Adrenal gland (tissue), 12 donors: ENCODE data around the gene RUVBL1. TPM values are rescaled to one million over a fixed set of nuclear protein-coding genes. Genes with fewer than 3 reads are reported as not detected.
A peak's percentile ranks its signal among the peaks of the same experiment; 100 is the strongest.

Experiments used
- DNase-seq, 7 donors: peaks; one replicate each; pipeline ENCODE4 v3.0.0-alpha.2; 2019 to 2020
- H3K27ac ChIP-seq, 5 donors: fragments of 200-600 bp; sonication (generic) in 4 of 5; 1 replicate in 3 of 5; 2 replicates in 2 of 5; pipeline versions ENCODE4 v1.5.1 to v1.8.0; 2016 to 2020; ENCODE audit warnings: mild to moderate bottlenecking in 1 of 5
- H3K27me3 ChIP-seq: fragments of 200-600 bp; 2 replicates; pipeline ENCODE4 v1.8.0; 2021
- H3K36me3 ChIP-seq, 2 donors: fragments of 200-600 bp; replicated peaks in 1 of 2; 1 replicate in 1 of 2; 2 replicates in 1 of 2; pipeline versions ENCODE4 v1.5.1 to v1.8.0; 2018 to 2022
- H3K4me1 ChIP-seq, 2 donors: fragments of 200-600 bp; replicated peaks in 1 of 2; 1 replicate in 1 of 2; 2 replicates in 1 of 2; pipeline versions ENCODE4 v1.5.1 to v1.8.0; 2018 to 2021
- H3K4me3 ChIP-seq, 4 donors: fragments of 200-600 bp; sonication (generic) in 3 of 4; one replicate each; pipeline ENCODE4 v1.5.1; 2016 to 2018
- H3K9me3 ChIP-seq, 3 donors: fragments of 200-600 bp; sonication (generic) in 1 of 3; replicated peaks in 1 of 3; 1 replicate in 2 of 3; 2 replicates in 1 of 3; pipeline versions ENCODE4 v1.5.1 to v1.8.0; 2016 to 2021
- CTCF ChIP-seq, 6 experiments: fragments of 450-650 bp in 4 of 6; fragments of 200-600 bp in 2 of 6; sonication (generic) in 1 of 6; IDR thresholded peaks; 1 replicate in 5 of 6; 2 replicates in 1 of 6; pipeline versions ENCODE4 v1.5.1 to v1.8.0; 2016 to 2021; ENCODE audit warnings: antibody characterized with exemption in 6 of 6, mild to moderate bottlenecking in 2 of 6, moderate library complexity in 1 of 6
- POLR2A ChIP-seq, 2 donors: fragments of 450-650 bp; IDR thresholded peaks; one replicate each; pipeline ENCODE4 v1.6.1; 2017; ENCODE audit warnings: antibody characterized with exemption in 2 of 2, mild to moderate bottlenecking in 2 of 2, moderate library complexity in 1 of 2
- WGBS, 4 donors: extraction: QIAGEN DNeasy Blood & Tissue Kit in 2 of 4; methylation state at CpG; one replicate each; pipeline versions ENCODE4 v1.1.5 to v1.1.7; 2013 to 2017; 5-methylcytosine and 5-hydroxymethylcytosine counted together
- intact Hi-C, 2 donors: fragments of 100-400 bp; cut with DNase I; formaldehyde crosslinking; loops; one replicate each; pipeline versions ENCODE4 v1.14.1 to v1.15.0; 2022 to 2023
- polyA plus RNA-seq, 3 donors: library from polyadenylated mRNA; stranded (reverse); fragments of 200-250 nt in 2 of 3; fragments of 350-450 nt in 1 of 3; fragmentation: Illumina TruSeq in 1 of 3; extraction: RNeasy Lipid Tissue Mini Kit (QIAGEN cat#74804) in 1 of 3; gene quantifications; one replicate each; pipeline ENCODE4 v1.2.3, GENCODE V29; 2013 to 2014
- total RNA-seq, 9 donors: library from RNA; depleted of rRNA in 4 of 9; stranded (reverse); fragments of >200 nt in 4 of 9; fragments of 120-200 nt in 1 of 9; fragmentation: NEBNext Ultra II Directional in 1 of 9; extraction: Animal tissue kit (Norgen Biotek cat#: 25700) in 1 of 9; gene quantifications; one replicate each; pipeline versions ENCODE4 v1.1.0 to v1.2.4, GENCODE V29; 2013 to 2023
- donor health status: healthy with polysubstance abuse.
- donor health status: Bipolar disorder and iron deficiency.
- donor health status: DM: yes; HTN: yes; CAD: no.
- donor health status: DM: no; HTN: no; CAD: no.
- donor health status: DM: no; HTN: no; CAD: no.
- donor health status: DM: yes; HTN: yes; CAD: no.

RUVBL1 gene
- total and polyA plus RNA-seq, 12 donors, result 7.9 to 57.3 (median 25.4) TPM

- 76 to 87% (median 86%) methylated on average over 5 to 11 of the region's 11 CpGs for WGBS, 4 donors
- H3K9me3 ChIP-seq, result no peaks in the 10 kb centered on the region
- intact Hi-C loops, result loop anchor here (10.0 kb wide), 2 partner anchors 63 to 1073 kb away; no protein-coding TSS in a partner anchor
- H3K4me3 ChIP-seq, result no peak overlapping the region
- no peaks in the 10 kb centered on the region for H3K27me3 ChIP-seq
- no peak for TF ChIP-seq POLR2A (IDR thresholded peaks at IDR 0.05)
- no peak for TF ChIP-seq CTCF (IDR thresholded peaks at IDR 0.05)
- peaks cover 0 to 61% of the 10 kb centered on the region in 2 donors for H3K36me3 ChIP-seq
- no peak overlapping the region for H3K27ac ChIP-seq
- DNase-seq, result peak in 1 of 7 donors; percentile 18
- peaks cover 4 to 14% of the 10 kb centered on the region in 2 donors for H3K4me1 ChIP-seq
Observed at GRCh38 chr3:128071771-128072453, 51.7 kb downstream of the RUVBL1 start.

DNA sequence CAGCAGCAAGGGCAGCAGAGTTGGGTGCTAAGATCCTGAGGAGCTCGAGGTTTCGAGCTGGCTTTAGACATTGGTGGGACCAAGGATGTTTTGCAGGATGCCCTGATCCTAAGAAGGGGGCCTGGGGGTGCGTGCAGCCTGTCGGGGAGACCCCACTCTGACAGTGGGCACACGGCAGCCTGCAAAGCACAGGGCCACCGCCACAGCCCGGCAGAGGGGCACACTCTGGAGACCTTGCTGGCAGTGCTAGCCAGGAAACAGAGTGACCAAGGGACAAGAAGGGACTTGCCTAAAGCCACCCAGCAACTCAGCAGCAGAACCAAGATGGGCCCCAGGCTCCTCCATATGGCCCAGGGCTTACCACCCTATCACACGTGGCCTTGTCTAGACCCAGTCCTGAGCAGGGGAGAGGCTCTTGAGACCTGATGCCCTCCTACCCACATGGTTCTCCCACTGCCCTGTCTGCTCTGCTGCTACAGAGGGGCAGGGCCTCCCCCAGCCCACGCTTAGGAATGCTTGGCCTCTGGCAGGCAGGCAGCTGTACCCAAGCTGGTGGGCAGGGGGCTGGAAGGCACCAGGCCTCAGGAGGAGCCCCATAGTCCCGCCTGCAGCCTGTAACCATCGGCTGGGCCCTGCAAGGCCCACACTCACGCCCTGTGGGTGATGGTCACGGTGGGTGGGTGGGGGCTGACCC, 52.6 kb downstream of the RUVBL1 start:
- intact Hi-C loops, result loop anchor here (10.0 kb wide), 2 partner anchors 64 to 1074 kb away; no protein-coding TSS in a partner anchor
- WGBS, 4 donors, result 70 to 86% (median 85%) methylated on average over 6 to 13 of the region's 13 CpGs
- TF ChIP-seq CTCF (IDR thresholded peaks at IDR 0.05) (no peak), POLR2A (IDR thresholded peaks at IDR 0.05) (no peak)
- peaks cover 0 to 70% of the 10 kb centered on the region in 2 donors for H3K36me3 ChIP-seq
- no peaks in the 10 kb centered on the region for H3K9me3 ChIP-seq
- peak in 3 of 7 donors; percentile 14 to 48 (median 19) for DNase-seq
- H3K27ac ChIP-seq, result peak overlapping the region in 1 of 5 donors; percentile 15
- H3K4me3 ChIP-seq, result no peak overlapping the region
- no peaks in the 10 kb centered on the region for H3K27me3 ChIP-seq
- peaks cover 3 to 12% of the 10 kb centered on the region in 2 donors for H3K4me1 ChIP-seq

DNA sequence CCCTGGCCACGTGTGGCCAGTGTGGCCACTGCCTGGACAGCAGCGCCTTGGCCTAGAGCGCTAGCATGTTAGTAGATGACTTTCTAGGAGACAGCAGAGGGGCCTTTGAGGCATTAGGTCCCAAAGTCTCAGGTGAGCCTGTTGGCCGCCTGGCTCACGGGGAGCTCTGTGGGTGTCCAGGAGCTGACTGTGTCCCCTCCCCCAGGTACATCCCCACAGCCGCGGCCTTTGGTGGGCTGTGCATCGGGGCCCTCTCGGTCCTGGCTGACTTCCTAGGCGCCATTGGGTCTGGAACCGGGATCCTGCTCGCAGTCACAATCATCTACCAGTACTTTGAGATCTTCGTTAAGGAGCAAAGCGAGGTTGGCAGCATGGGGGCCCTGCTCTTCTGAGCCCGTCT, 54.3 kb downstream of the RUVBL1 start:
- Histone ChIP-seq H3K4me3 (no peak overlapping the region), H3K9me3 (no peaks in the 10 kb centered on the region), H3K27ac (no peak overlapping the region), H3K36me3 (peaks cover 0 to 88% of the 10 kb centered on the region in 2 donors), H3K27me3 (no peaks in the 10 kb centered on the region), H3K4me1 (no peaks in the 10 kb centered on the region)
- WGBS, 4 donors, result 90 to 92% (median 91%) methylated on average over 8 to 15 of the region's 15 CpGs
- DNase-seq, result peak in 1 of 7 donors; percentile 14
- intact Hi-C loops, result no loop called here
- TF ChIP-seq CTCF (IDR thresholded peaks at IDR 0.05) (no peak), POLR2A (IDR thresholded peaks at IDR 0.05) (no peak)

DNA sequence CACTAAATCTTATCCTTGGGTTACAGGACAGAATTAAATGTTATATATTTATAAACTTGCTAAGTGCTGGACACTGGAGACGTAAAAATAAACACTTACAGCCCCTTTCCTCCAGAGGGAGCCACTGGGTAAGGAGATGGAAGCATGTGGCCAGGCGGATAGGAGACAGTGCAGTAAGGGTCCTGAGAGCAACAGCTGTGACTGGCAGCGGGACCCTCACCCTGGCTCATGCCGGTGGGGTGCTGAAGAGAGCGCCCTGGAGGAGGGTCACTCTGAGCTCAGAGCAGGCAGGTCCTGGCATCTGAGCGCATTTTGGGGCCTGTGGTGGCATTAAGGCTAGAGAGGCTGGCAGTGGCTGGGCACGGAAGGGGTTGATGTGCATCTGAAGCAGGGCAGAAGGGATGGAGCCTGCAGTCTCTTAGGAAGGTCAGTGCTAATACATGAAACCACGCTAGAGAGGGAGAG, 55.4 kb downstream of the RUVBL1 start:
- Histone ChIP-seq H3K4me3 (no peak overlapping the region), H3K27ac (no peak overlapping the region), H3K4me1 (no peaks in the 10 kb centered on the region), H3K9me3 (no peaks in the 10 kb centered on the region), H3K36me3 (peaks cover 0 to 99% of the 10 kb centered on the region in 2 donors), H3K27me3 (no peaks in the 10 kb centered on the region)
- DNase-seq, result peak in 2 of 7 donors; percentile 27 to 40
- TF ChIP-seq CTCF (IDR thresholded peaks at IDR 0.05) (peak; percentile 41 to 53 (median 44)), POLR2A (IDR thresholded peaks at IDR 0.05) (no peak)
- 77 to 84% (median 82%) methylated on average over 7 to 8 of the region's 8 CpGs for WGBS, 4 donors
- intact Hi-C loops, result no loop called here
